Aortic smooth muscle cell (primary cell): Measurements from ENCODE around the gene MEIOC. TPM values are rescaled to one million over a fixed set of nuclear protein-coding genes. Genes with fewer than 3 reads are reported as not detected.

Experiments used
- total RNA-seq: library from RNA; depleted of rRNA; stranded (reverse); fragments of >200 nt; gene quantifications from 2 replicates; pipeline ENCODE4 v1.2.3, GENCODE V29; 2014

Gene MEIOC
- total RNA-seq: not detected in 2 replicates

DNA sequence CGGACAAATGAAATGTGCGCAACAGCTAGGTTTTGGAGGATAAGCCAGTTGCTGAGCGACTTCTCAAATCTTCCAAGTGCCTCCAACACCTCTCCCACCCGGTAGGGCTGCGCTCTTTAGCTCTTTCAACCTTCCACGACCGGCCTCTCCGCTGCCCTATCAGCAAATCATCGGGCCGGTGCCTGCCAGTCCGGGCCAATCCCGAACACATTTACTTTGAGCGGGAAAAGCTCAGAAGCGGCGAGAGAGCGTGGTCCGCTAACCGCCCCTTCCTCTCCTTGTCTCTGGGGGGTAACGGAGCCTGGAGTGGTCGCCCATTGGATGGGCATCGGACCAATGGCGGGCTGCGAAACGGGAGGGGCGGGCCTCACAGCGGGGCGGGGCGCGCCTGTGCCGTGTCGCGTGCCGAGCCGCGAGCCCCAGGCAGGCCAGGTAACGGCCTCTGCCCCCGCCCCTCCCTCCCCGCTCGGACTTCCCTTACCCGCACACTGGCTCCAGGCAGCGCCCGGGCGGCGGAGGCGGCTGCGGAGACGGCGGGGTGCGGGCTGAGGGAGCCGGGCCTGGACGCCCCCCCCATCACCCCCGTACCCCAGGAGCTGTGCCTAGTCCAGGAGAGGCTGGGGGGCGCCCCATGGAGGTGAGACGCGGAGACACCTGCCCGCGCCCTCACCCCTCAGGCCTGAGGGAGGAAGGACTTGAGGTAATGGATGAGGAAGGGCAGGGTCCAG is at the start of gene MEIOC:
TSS of gene MEIOC (plus strand) at position 486 of the 728 bp plus-strand sequence. CDS start at position 632, 146 bp downstream.

GRCh38 chr17:44689477-44690217 is 33.4 kb downstream of the MEIOC start, which contains the start of gene CCDC43:
CCDC43 (minus strand) TSS chr17:44689776; CDS start chr17:44689753, 23 bp downstream.

GRCh38 chr17:44708401-44709263 is 52.4 kb downstream of the MEIOC start, which contains the start of gene DBF4B:
DBF4B (plus strand) TSS chr17:44708665; CDS start chr17:44708821, 156 bp downstream.

Other genes with a start within 250 kb of the MEIOC start
- gene GPATCH8, start 153.1 kb upstream of the MEIOC start, total RNA-seq: 12.7 and 16.5 TPM in 2 replicates
- gene FZD2, start 99.0 kb upstream of the MEIOC start, total RNA-seq: 4.4 TPM in 2 replicates
- 38.2 and 40.8 TPM in 2 replicates for gene CCDC43, start 33.3 kb downstream of the MEIOC start, total RNA-seq
- gene DBF4B, start 52.2 kb downstream of the MEIOC start, total RNA-seq: 3.4 and 4.4 TPM in 2 replicates
- gene ADAM11, start 102.5 kb downstream of the MEIOC start, total RNA-seq: under 0.01 and 0.31 TPM in 2 replicates
- 17.8 and 19.0 TPM in 2 replicates for gene GJC1, start 173.8 kb downstream of the MEIOC start, total RNA-seq
- not detected in 2 replicates for gene HIGD1B, start 191.4 kb downstream of the MEIOC start, total RNA-seq
- gene EFTUD2, start 243.0 kb downstream of the MEIOC start, total RNA-seq: 87.9 and 100 TPM in 2 replicates